GM10248 (cell line): ENCODE data around the gene MORF4L1.

Source experiments
- CTCF ChIA-PET: fragments of 300-600 bp; sonication (Branson Sonifier 250); formaldehyde crosslinking; extraction: SDS; loops from one replicate; lab custom pipeline; 2021; ENCODE audit warnings: antibody characterized with exemption; lab: Yijun Ruan, JAX
- POLR2A ChIA-PET: fragments of 350-650 bp; sonication (Branson Sonifier 250); formaldehyde crosslinking; extraction: SDS; loops from one replicate; lab custom pipeline; 2020; ENCODE audit warnings: antibody characterized with exemption; lab: Yijun Ruan, JAX
- DNase-seq: peaks from one replicate; pipeline ENCODE4 v3.0.0; 2012; ENCODE audit errors: extremely low spot score
- CTCF ChIP-seq: IDR thresholded peaks from 2 replicates; pipeline ENCODE4 v1.5.1; 2012; ENCODE audit warnings: mild to moderate bottlenecking, low read depth; ENCODE audit errors: extremely low read depth, missing control alignments, control extremely low read depth

The MORF4L1 gene

GRCh38 chr15:78915341-78916087, 42.8 kb downstream of the MORF4L1 start:
- peak; percentile 14 for DNase-seq
- ChIA-PET CTCF (interaction anchor here (0.6 to 2.0 kb wide), 6 partner anchors 8 to 269 kb away, joined by 3 to 9 read pairs (median 4); no protein-coding TSS in a partner anchor), POLR2A (no interaction called here)
- TF ChIP-seq CTCF: no peak

- no peak for TF ChIP-seq CTCF
- POLR2A ChIA-PET: no interaction called here
- CTCF ChIA-PET: interaction anchor here (0.6 to 2.0 kb wide), 5 partner anchors 9 to 269 kb away, joined by 3 to 9 read pairs (median 4); no protein-coding TSS in a partner anchor
Measured at GRCh38 chr15:78916088-78916487, 43.4 kb downstream of the MORF4L1 start.

GRCh38 chr15:78917888-78918287, 45.2 kb downstream of the MORF4L1 start:
- DNase-seq: no peak
- POLR2A ChIA-PET: no interaction called here
- CTCF ChIA-PET: no interaction called here
- TF ChIP-seq CTCF: no peak

More at GRCh38 chr15:78916088-78916487, 43.4 kb downstream of the MORF4L1 start:
- DNase-seq: no peak

- ChIA-PET CTCF (interaction anchor here (1.2 to 3.3 kb wide), 6 partner anchors 12 to 83 kb away, joined by 3 to 19 read pairs (median 3); no protein-coding TSS in a partner anchor), POLR2A (interaction anchor here (0.5 kb wide), 1 partner anchor 12 kb away, joined by 5 read pairs; no protein-coding TSS in a partner anchor)
- DNase-seq: peak; percentile 23
- no peak for TF ChIP-seq CTCF
Measured at GRCh38 chr15:78921517-78921916, 48.8 kb downstream of the MORF4L1 start.

- TF ChIP-seq CTCF: no peak
- ChIA-PET CTCF (interaction anchor here (1.1 to 3.3 kb wide), 6 partner anchors 12 to 263 kb away, joined by 3 to 19 read pairs (median 3); no protein-coding TSS in a partner anchor), POLR2A (interaction anchor here (0.5 kb wide), 1 partner anchor 13 kb away, joined by 5 read pairs; no protein-coding TSS in a partner anchor)
- DNase-seq: peak; percentile 15
Measured at GRCh38 chr15:78921940-78922339, 49.2 kb downstream of the MORF4L1 start.

GRCh38 chr15:78922527-78922926, 49.8 kb downstream of the MORF4L1 start:
- TF ChIP-seq CTCF: no peak
- ChIA-PET CTCF (interaction anchor here (1.1 to 3.3 kb wide), 6 partner anchors 13 to 262 kb away, joined by 3 to 19 read pairs (median 3); no protein-coding TSS in a partner anchor), POLR2A (no interaction called here)
- no peak for DNase-seq
